ENCODE results near the gene ABCD4.
"Not testable (repeated sequence)": the region's sequence is repeated elsewhere in the genome, so short reads cannot be mapped to it uniquely, and the experiment has no call there.

ABCD4 gene

GRCh38 chr14:74301594-74302151 is 1.1 kb downstream of the ABCD4 start:
- DNase-seq, result no peak

GRCh38 chr14:74299061-74299545 is 3.6 kb downstream of the ABCD4 start:
- DNase-seq, result no peak

- DNase-seq, result no peak
These were observed 4.7 kb downstream of the ABCD4 start for GRCh38 chr14:74297986-74298385.

GRCh38 chr14:74296037-74296467 is 6.7 kb downstream of the ABCD4 start:
- DNase-seq, result no peak

- no peak for DNase-seq
These were observed 9.1 kb downstream of the ABCD4 start for GRCh38 chr14:74293606-74294005.

- no peak for DNase-seq
These were observed 10.7 kb downstream of the ABCD4 start for GRCh38 chr14:74292061-74292460.

- peak in 1 of 3 experiments; percentile 29 for DNase-seq
These were observed 12.3 kb downstream of the ABCD4 start for GRCh38 chr14:74290415-74290814.

GRCh38 chr14:74289801-74290200 is 12.9 kb downstream of the ABCD4 start:
- DNase-seq, result no peak

- DNase-seq, result no peak
These were observed 16.0 kb downstream of the ABCD4 start for GRCh38 chr14:74286736-74287135.

- DNase-seq, result no peak
These were observed 21.7 kb downstream of the ABCD4 start for GRCh38 chr14:74281069-74281468.

- DNase-seq, result no peak
These were observed 24.7 kb downstream of the ABCD4 start for GRCh38 chr14:74278080-74278479.

- DNase-seq, result peak in 1 of 3 experiments; percentile 39
These were observed 27.4 kb downstream of the ABCD4 start for GRCh38 chr14:74275241-74275841.

- no peak for DNase-seq
These were observed 31.4 kb downstream of the ABCD4 start for GRCh38 chr14:74271365-74271764.

- DNase-seq, result not testable (repeated sequence)
These were observed 32.2 kb downstream of the ABCD4 start for GRCh38 chr14:74270382-74271177.

GRCh38 chr14:74267588-74267987 is 35.1 kb downstream of the ABCD4 start:
- DNase-seq, result no peak

- DNase-seq, result no peak
These were observed 37.3 kb downstream of the ABCD4 start for GRCh38 chr14:74265301-74265965.

- no peak for DNase-seq
These were observed 38.8 kb downstream of the ABCD4 start for GRCh38 chr14:74263921-74264320.

GRCh38 chr14:74263181-74263580 is 39.6 kb downstream of the ABCD4 start:
- no peak for DNase-seq

- DNase-seq, result no peak
These were observed 40.7 kb downstream of the ABCD4 start for GRCh38 chr14:74262076-74262475.

- no peak for DNase-seq
These were observed 41.4 kb downstream of the ABCD4 start for GRCh38 chr14:74261288-74261687.

GRCh38 chr14:74260525-74261233 is 42.1 kb downstream of the ABCD4 start:
- DNase-seq, result no peak

GRCh38 chr14:74259513-74259912 is 43.2 kb downstream of the ABCD4 start:
- no peak for DNase-seq

GRCh38 chr14:74258764-74259035 is 44.0 kb downstream of the ABCD4 start:
- DNase-seq, result no peak
